HG03139 (cell line): ENCODE measurements around the gene DCAF10.
"Not testable (repeated sequence)": the region's sequence is repeated elsewhere in the genome, so short reads cannot be mapped to it uniquely, and the experiment has no call there.

Experiments used
- ATAC-seq: cut with Tn5 transposase; IDR thresholded peaks from one replicate; pipeline ENCODE4 v1.9.1; 2021; ENCODE audit not compliant: unreplicated experiment

DCAF10 gene, protein sequence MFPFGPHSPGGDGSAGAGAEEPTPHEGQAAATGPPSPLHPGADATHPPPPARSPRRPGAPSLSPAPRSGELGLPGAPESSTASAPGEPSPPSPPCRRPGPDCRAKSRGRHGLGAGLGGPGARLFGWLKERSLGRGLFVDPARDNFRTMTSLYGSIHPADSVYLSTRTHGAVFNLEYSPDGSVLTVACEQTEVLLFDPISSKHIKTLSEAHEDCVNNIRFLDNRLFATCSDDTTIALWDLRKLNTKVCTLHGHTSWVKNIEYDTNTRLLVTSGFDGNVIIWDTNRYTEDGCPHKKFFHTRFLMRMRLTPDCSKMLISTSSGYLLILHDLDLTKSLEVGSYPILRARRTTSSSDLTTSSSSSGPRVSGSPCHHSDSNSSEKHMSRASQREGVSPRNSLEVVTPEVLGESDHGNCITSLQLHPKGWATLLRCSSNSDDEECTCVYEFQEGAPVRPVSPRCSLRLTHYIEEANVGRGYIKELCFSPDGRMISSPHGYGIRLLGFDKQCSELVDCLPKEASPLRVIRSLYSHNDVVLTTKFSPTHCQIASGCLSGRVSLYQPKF

DNA sequence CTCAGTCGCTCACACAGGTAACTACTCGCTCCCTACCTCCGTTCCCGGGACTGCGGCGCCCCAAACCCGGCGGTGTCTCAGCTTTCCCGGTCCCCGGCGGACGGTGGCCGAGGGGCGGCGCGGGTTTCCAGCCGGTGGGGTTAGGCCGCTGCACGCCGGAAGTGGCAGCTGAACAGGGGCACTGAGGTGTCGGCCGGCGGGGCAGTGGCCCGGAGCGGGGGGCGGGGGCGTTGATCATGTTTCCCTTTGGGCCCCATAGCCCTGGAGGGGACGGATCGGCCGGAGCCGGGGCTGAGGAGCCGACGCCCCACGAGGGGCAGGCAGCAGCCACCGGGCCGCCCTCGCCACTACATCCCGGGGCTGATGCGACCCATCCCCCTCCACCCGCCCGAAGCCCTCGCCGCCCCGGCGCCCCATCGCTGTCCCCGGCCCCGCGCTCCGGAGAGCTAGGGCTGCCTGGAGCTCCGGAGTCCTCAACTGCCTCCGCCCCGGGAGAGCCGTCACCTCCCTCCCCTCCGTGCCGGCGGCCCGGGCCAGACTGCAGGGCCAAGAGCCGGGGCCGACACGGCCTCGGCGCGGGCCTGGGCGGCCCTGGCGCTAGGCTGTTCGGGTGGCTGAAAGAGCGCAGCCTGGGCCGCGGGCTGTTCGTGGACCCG lies at the start of gene DCAF10:
TSS of gene DCAF10 (plus strand) at position 167 of the 656 bp plus-strand sequence. CDS start at position 237, 70 bp downstream.
- ATAC-seq = peak; percentile 57

DNA sequence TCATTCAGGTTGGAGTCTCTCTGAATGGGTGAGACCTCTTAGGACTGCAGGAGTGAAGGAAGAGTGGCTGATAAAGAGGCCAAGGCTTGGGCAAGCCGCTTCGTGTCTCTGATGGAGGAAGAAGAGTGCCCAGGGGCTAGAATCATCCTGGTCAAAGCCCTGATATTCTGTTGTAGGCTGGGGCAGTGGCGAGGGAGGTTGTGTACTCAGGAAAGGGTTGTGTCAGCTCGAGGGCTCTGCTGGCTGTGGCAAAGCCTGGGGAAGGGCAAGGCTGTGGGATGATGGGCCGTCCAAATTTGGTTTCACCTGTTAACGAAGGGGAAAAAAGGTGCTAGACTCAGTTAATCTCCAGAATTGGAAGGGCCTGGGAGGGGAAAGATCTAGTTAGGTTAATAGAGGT lies 49.4 kb upstream of the DCAF10 start:
- no peak for ATAC-seq

DNA sequence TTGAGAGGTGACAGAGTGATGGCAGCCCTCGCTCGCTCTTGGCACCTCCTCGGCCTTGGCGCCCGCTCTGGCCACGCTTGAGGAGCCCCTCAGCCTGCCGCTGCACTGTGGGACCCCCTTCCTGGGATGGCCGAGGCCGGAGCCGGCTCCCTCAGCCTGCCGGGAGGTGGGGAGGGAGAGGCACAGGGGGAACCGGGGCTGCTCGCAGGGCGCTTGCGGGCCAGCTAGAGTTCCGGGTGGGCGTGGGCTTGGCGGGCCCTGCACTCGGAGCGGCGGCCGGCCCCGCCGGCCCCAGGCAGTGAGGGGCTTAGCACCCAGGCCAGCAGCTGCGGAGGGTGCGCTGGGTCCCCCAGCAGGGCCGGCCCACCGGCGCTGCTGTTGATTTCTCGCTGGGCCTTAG lies 48.9 kb upstream of the DCAF10 start:
- ATAC-seq = not testable (repeated sequence)

DNA sequence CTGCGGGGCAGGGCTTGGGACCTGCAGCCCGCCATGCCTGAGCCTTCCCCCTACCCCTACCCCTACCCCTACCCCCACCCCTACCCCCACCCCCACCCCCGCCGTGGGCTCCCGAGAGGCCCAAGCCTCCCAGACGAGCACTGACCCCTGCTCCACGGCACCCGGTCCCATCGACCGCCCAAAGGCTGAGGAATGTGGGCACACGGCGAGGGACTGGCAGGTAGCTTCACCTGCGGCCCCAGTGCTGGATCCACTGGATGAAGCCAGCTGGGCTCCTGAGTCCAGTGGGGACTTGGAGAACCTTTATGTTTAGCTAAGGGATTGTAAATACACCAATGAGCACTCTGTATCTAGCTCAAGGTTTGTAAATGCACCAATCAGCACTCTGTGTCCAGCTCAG lies 48.5 kb upstream of the DCAF10 start:
- not testable (repeated sequence) for ATAC-seq

DNA sequence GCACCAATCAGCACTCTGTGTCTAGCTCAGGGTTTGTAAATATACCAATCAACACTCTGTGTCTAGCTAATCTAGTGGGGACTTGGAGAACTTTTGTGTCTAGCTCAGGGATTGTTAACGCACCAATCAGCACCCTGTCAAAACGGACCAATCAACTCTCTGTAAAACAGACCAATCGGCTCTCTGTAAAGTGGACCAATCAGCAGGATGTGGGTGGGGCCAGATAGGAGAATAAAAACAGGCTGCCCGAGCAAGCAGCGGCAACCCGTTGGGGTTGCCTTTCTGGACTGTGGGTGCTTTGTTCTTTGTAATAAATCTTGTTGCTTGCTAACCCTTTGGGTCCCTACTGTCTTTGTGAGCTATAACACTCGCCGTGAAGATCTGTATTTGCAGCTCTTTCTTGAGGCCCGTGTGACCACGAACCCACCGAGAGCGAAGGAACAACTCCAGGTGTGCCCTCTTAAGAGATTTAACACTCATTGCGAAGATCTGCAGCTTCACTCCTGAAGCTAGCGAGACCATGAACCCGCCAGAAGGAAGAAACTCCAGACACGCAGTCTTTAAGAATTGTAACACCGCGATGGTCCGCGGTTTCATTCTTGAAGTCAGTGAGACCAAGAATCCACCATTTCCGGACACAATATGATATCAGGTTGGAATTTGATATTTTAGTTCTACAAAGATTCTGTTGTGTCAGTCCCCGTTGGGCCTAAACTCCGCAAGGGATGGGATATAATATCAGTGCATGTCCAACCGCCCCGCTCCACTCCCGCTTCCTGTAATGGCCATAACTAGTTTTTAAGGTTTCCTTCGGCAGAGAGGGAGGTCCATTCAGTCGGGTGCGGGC lies 47.7 kb upstream of the DCAF10 start:
- no peak for ATAC-seq

DNA sequence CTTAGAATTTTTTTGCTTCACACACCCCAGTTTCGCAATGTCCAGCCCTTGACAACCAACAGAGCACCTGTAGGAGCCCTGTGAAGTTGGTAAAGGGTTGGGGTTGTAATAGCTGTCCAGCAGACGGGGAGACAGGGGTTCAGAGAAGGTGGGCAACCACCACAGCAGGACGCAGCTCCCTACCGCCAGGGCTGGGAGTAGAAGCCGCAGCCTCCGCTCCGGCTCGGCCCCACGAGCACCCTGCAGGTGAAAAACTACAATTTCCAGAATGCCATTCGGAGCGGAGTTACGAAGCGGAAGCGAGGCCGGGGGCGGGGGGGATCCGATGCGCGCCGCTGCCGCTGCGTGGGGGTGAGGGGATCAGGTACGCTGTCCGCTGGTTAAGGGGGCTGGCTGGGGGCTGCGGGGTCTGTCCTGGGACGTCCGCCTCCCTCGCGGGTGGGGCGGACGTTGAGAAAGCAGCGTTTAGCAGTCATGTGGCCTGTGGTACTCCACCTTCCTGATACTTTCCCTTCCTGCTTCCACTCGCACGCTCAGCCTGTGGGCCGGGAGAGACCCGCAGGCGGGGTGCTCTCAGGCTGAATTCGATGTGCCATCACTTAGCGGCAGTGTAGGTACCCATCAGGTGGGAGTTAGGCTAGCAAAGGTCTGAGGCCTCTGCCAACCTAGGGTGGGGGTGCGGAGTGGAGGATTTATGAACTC lies 47.0 kb upstream of the DCAF10 start, which contains the start of gene TRMT10B:
TSS of gene TRMT10B (plus strand) at position 317 of the 702 bp plus-strand sequence. CDS start 8,127 bp downstream, outside the sequence.
- ATAC-seq = peak; percentile 76

DNA sequence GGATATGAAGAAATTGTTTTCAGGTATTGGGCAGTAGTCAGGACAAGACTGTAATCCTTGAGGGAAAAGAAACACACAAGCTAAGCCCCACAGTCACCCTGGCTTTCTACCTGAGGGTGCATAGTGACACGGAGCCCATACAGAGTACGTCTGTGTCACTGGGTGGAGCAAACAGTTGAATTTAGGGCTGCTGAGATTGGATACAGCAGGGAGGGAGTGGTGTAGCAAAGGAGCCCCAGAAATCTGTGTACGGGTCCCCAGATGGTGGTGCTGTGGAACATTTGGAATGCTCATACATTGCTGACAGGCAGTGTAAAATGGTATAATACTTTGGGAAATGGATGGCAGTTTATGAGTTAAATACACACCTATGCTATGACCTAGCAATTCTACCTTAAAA lies 41.9 kb upstream of the DCAF10 start:
- ATAC-seq = no peak

DNA sequence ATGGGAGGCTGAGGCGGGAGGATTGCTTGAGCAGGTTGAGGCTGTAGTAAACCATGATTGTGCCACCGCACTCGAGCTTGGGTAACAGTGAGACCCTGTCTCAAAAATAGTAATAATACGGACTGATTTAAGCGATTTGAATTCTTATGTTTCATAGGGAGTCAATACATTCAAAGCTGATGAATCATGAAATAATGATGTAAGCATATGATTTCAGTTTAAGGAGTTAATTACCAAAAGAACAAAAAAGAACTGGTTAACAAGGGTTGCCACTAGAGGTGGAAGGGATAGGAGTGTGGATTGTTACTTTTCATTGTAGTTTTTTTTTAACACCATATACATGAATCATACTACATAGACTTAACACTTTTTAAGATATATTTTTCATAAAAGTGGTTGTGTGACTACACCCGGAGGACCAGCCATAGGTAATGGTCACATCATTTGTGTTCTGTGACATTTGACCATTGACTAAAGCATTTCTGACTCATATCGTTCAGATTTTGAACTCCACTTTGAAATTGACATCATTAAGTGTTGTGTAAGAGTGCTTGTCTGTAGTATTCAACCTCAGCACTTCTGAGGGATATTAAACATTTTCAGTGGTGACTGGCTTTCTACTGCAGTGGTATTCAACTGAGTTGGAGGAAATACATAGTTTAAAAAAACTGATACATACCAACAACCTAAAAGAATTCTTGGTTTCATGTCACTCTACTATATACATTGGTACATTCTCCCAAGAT lies 40.0 kb upstream of the DCAF10 start:
- ATAC-seq = no peak

DNA sequence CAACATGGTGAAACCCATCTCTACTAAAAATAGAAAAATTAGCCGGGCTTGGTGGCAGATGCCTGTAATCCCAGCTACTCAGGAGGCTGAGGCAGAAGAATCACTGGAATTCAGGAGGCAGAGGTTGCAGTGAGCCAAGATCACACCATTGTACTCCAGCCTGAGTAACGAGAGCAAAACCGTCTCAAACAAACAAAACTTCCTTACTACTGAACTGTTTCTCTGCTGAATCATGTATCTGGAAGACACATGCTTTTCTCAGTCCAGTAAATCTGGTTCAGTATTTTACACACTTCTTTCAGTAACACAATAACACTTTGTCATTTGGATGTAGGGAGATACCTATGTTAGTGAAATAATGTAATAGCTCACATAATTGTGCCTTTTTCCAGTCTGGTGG lies 39.1 kb upstream of the DCAF10 start:
- no peak for ATAC-seq

DNA sequence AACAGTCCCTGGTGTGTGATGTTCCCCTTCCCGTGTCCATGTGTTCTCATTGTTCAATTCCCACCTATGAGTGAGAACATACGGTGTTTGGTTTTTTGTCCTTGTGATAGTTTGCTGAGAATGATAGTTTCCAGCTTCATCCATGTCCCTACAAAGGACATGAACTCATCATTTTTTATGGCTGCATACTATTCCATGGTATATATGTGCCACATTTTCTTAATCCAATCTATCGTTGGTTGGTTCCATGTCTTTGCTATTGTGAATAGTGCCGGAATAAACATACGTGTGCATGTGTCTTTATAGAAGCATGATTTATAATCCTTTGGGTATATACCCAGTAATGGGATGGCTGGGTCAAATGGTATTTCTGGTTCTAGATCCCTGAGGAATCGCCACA lies 35.3 kb upstream of the DCAF10 start:
- not testable (repeated sequence) for ATAC-seq

DNA sequence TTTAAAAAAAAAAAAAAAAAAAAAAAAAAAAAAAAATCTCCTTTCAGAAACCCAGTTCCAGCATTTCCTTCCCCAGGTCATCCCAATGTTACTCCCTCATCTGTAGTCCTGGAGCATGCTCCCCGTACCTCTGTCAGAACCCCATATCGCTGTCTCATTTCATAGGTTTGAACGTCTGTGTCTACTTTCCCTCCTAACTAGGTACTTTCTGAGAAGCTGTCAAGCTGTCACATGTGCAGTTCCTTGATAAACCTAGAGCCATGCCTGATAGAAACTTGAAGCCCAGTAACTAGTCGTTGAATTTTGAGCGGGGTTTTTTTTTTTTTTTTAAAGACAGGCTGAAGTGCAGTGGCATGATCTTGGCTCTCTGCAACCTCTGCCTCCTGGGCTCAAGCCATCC lies 31.3 kb upstream of the DCAF10 start:
- no peak for ATAC-seq

DNA sequence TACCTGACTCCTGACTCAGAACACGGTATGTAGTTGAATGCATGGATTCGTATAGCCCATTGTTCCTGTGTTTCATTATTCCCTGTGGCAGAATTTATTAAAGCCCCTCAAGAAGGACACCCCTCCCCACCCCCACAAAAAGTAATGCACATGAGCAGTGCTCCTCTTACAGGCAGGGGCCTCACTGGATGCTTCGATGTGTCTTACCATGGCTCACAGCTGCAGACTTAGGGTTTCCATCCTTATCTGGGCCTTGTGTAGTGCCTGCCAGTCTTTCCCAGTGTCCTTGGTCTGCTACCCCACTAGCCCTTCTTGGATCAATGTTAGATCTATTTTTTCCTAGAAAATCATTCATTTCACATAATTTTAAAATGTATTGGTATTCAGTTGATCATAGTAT lies 30.6 kb upstream of the DCAF10 start:
- no peak for ATAC-seq

DNA sequence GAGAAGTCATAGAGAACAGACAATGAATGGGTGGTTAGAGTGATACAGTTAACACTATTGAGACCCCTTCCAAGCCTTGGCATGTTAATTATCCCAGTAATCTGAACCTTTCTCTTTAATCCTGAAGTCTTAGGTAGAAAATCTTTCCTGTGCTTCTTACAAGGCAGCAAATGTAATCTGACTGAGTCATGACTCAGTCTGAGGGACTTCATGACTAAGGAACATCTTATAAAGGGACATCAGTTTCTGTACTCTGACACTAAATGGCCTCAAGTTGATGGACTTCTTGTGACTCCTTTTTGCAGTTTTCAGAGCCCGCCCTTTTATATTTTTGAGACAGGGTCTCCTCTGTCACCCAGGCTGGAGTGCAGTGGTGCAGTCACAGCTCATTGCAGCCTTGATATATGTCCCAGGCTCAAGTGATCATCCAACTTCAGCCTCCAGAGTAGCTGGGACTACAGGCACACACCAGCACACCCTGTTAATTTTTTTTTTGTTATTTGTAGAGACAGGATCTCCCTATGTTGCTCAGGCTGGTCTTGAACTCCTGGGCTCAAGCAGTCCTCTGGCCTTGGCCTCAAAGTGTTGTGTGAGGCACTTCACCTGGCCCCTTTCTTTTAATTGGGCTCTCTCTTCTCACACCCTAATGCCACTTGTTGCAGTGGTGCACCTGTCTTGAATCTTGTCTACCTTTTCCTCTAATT lies 25.2 kb upstream of the DCAF10 start:
- ATAC-seq = no peak

DNA sequence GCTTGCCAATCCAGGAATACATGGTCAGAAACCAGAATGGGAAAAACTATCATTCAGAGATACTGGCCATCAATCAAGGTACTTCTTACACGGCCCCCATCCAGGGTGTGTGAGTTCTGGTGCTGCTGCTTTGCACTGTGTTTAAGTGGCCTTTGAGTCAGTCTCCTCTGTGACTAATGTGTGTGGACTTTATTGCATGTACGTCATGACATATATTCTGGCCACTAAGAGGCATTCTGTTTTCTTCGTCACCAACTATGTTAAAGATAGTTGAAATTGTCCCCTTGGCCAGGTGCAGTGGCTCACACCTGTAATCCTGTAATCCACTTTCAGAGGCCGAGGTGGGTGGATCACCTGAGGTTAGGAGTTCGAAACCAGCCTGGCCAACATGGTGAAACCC lies 24.3 kb upstream of the DCAF10 start:
- ATAC-seq = no peak

DNA sequence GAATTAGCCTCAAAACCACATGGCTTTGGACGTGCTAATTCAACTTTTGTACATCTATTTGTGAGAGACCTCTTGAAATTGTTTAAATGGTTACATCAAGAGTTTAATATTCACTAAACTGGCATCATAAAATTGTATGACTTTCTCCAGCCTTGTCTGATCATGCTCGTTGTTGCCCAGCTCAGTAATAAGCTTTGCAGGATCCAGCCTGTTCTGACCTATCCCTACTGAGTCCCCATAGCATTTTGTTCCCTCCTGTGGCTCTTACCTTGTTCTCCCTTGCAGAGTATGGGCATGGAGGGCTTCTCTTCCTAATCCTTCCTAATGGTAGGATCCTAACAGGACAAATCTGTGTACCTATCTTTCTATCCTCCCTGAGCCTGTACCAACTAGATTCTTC lies 22.1 kb upstream of the DCAF10 start:
- no peak for ATAC-seq

DNA sequence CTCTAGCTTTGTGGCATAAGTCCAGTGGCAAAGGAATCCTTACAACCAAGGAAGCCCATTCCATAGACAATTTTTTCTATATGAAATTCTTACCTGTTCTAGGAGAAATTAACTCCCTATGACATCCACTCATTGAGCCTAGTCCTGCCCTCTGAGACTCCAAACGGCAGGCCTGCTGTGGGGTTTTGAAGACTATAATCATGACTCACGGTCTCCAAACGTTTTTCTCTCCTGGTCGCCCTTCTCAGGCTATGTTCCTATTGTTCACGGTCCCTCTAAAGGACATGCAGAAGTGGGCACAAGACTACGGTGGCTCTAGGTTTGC lies 16.3 kb upstream of the DCAF10 start:
- ATAC-seq = no peak

DNA sequence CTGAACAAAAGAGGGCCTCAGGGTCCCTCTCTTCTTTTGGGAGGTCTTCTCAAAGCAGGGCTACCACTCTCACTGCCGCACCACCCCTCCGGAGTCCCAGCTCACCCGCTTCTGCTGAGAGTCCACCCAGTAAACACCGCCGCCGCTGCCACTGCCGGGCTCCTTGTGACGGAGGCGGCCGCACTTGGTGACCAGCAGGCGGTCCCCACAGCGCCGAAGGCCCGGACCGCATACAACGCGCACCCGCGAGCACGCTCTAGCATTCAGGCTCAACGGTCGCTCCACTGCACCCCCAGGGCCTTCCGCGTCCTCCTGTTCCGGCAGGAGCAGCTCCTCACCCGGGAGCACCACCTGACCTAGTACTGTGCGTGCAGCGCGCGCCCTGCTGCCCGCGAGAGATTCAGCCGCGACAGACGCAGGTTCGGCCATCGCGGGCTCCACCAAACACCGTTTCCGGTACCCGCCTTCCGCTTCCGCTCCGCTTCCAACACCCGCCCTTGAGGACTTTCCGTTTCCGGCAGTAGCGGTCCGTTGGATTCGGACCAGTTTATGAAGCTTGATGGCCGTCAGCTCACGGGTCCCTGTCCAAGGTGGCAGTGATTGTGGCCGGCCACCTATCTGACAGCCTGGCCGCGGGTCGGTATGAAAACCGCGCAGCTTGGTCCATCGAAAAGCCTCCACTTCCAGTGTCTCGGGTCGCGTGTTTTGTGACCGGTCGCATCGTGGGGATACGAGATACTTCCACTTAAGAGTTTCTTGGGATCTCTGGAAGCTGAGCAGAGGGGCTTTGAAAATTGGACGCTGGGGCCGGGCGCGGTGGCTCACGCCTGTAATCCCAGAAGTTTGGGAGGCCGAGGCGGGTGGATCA lies 15.7 kb upstream of the DCAF10 start, which contains the start of gene EXOSC3:
TSS of gene EXOSC3 (minus strand) at position 449 of the 868 bp plus-strand sequence. CDS start at position 429, 20 bp downstream.
- ATAC-seq = peak; percentile 84

DNA sequence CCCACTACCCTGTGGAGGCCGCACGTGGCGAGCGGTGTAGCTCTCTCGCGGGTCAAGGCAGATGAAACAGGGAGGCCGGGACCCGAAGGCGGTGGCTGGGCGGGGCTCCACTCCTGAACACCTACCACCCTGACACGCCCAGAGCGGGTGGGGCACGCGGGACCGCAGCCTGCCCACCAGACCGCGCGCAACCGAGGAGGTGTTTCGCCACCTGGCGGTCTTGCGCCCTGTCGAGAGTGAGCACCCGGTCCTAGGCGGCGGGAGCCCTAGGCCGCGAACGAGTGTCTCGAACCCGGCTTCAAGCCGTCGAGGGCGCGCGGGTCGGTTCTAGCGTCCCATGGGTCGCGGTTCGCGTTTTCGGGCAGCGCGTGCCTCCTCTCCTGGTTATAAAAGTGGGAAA lies 13.5 kb upstream of the DCAF10 start:
- no peak for ATAC-seq
